WTC11 (cell line): ENCODE results near the gene SLC6A4.

Source experiments
- CTCF ChIP-seq: fragments of 200-600 bp; IDR thresholded peaks from 2 replicates; pipeline ENCODE4 v1.8.0; 2022; ENCODE audit warnings: antibody characterized with exemption
- FOXP1 ChIP-seq: sonication (generic); formaldehyde crosslinking; IDR thresholded peaks from 2 replicates; pipeline ENCODE4 v1.8.0; 2022; ENCODE audit warnings: missing genetic modification reagents, mild to moderate bottlenecking, moderate library complexity, borderline replicate concordance

- TF ChIP-seq FOXP1 (CRISPR knock-in tag): no peak
- TF ChIP-seq CTCF: no peak
These were observed 24.1 kb downstream of the SLC6A4 start for GRCh38 chr17:30211371-30211770.
